HG02759 (cell line): ENCODE results near the gene CCL11.

ENCODE experiments used
- ATAC-seq: cut with Tn5 transposase; IDR thresholded peaks from one replicate; pipeline ENCODE4 v1.9.1; 2021; ENCODE audit warnings: mild to moderate bottlenecking, moderate library complexity; ENCODE audit not compliant: unreplicated experiment

Gene CCL11

GRCh38 chr17:34255841-34256240 lies 29.7 kb upstream of the CCL11 start:
- no peak for ATAC-seq

DNA sequence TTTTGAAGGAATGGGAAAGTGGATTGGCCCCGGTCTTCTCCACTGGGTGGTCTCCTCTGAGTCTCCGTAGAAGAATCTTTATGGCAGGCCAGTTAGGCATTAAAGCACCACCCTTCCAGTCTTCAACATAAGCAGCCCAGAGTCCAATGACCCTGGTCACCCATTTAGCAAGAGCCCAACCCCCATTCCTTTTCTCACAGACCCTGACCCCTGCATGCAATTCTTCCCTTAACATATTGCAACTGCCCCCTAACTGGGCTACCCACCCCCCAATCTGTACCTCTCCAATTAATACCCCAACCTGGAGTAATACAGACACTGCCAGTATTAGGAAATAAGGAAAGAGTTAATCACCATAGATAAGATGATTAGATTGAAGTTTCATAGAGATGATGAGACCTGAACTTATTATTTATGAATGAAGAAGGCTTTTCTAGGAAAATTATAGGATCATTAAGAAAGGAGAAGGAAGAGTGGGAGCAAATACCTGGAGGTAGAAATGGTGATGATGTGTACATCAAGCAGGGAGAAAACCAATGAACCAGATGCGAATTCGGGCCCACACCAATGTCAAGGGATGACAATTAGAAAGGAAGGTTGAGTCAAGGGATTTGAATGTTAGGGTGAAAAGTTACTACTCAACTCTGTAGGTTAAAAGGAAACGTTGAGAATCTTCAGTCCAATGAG lies 28.1 kb upstream of the CCL11 start:
- ATAC-seq: no peak

GRCh38 chr17:34257986-34258326 lies 27.6 kb upstream of the CCL11 start:
- no peak for ATAC-seq

DNA sequence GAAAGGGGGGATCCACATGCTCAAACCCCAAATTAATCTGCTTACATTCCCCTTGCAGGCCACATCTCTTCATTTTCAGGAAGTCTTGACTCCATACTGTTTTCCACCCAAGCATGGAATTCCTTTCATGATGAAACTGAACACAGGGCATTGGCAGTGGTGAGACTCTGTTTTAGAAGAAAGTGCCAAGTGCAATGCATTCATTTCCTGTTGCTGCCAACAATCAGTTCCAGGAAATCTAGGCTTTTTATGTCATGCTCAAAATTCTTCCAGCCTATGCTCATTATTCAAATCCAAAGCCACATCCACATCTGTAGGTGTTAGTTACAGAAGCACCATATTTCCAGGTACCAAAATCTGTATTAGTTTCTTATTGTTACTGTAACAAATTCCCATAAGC lies 26.4 kb upstream of the CCL11 start:
- ATAC-seq: no peak

GRCh38 chr17:34260861-34261260 lies 24.7 kb upstream of the CCL11 start:
- no peak for ATAC-seq

GRCh38 chr17:34261568-34262337 lies 23.8 kb upstream of the CCL11 start:
- ATAC-seq: no peak

GRCh38 chr17:34265711-34266110 lies 19.8 kb upstream of the CCL11 start:
- no peak for ATAC-seq

DNA sequence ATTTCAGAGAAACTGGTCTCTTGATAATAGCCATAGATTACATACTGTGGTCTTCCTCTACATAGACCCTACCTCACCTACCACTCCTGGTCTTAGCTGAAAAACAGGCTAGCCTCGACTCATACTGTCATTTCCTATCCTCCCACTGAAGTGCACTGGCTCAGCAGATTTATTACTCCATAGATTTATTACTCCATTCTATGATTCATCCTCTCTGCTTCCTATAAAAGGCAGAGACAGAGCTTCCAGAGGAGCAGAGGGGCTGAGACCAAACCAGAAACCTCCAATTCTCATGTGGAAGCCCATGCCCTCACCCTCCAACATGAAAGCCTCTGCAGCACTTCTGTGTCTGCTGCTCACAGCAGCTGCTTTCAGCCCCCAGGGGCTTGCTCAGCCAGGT lies 15.6 kb upstream of the CCL11 start, which contains the start of gene CCL7:
CCL7 (plus strand) TSS at position 253 of the 400 bp plus-strand sequence; CDS start at position 323, 70 bp downstream.
- no peak for ATAC-seq

- no peak for ATAC-seq
These were observed 9.7 kb upstream of the CCL11 start for GRCh38 chr17:34275881-34276280.

DNA sequence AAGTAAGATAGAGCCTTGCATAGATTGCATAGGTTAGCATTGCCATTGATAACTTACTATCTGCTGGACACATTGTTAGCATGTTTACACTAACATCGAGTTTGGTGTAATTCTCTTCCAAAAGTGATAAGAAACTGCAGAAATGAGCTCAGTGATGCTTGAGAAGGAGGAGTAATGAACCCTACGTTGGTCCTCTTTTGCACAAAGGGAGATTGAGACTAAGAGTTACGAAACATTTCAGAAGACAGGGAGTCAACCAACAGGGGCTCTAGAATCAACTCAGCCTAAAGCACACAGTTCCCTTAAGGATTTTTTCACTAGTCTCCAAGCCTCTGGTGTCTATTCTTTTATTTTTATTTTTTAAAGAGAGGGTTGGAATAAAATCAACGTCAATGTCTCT lies 8.7 kb upstream of the CCL11 start:
- no peak for ATAC-seq

DNA sequence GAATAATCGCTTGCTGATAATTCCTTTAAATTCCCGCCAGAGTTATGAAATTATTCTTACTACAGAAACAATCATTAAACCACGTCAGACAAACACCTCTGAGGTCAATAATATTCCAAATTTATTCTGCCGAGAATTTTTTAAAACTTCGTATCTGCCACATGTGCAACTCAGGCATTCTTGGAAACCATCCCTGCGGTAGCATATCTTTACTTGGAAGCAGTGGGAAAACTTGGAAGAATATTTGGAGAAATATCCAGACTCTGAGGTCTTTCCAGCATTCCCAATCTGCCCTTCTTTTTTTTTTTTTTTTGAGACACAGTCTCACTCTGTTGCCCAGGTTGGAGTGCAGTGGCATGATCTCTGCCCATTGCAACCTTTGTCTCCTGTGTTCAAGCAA lies 2.0 kb upstream of the CCL11 start:
- no peak for ATAC-seq

DNA sequence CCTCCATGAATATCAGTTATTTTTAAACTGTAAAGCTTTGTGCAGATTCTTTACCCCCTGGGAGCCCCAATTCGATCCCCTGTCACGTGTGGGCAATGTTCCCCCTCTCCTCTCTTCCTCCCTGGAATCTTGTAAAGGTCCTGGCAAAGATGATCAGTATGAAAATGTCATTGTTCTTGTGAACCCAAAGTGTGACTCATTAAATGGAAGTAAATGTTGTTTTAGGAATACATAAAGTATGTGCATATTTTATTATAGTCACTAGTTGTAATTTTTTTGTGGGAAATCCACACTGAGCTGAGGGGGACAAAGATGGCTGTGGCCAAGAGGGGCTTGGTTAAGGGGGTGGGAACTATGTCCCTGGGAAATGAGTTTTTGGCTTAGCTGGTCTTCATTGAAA lies 2.3 kb downstream of the CCL11 start:
- ATAC-seq: no peak

DNA sequence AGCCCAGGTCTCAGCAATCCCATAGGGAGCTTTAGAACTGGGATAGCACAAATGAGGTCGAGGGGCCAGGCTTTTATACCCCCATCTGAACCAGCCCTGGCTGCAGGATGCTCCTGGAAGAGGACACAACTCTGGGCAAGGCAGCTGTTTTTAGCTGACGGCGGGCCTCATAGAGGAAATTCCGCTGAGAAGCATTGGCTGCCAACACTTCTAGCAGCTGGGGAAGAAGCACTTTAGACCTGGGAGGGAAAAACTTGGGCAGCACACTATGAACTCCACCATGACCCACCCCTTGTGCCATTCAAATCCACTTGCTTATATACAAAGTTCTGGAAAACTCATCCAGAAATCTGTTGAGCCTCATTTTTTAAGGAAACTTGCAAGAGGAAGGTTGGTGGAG lies 5.0 kb downstream of the CCL11 start:
- no peak for ATAC-seq

- no peak for ATAC-seq
These were observed 6.3 kb downstream of the CCL11 start for GRCh38 chr17:34291721-34292348.

- ATAC-seq: no peak
These were observed 13.5 kb downstream of the CCL11 start for GRCh38 chr17:34299027-34299426.

- no peak for ATAC-seq
These were observed 14.5 kb downstream of the CCL11 start for GRCh38 chr17:34299956-34300577.

GRCh38 chr17:34300652-34301370 lies 15.3 kb downstream of the CCL11 start:
- ATAC-seq: no peak

DNA sequence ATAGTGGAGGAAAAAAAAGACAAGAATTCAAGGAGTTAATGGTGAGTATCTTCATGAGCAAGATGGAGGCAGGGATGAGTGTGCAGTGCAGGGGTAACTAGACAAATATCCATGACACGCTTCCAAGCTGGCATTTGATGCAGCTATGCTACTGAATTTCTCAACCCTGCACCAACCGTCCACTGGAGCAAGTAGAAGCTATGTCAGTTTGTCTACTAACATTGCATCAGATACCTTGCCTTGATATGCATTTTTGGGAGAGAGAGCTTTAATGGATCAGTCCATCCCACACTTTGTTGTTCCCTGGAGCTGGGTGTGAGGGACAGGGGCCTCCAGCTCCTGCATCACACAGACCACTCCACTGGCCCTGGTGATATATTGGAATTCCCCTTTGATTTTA lies 16.4 kb downstream of the CCL11 start:
- no peak for ATAC-seq

GRCh38 chr17:34302636-34303035 lies 17.1 kb downstream of the CCL11 start:
- ATAC-seq: no peak

GRCh38 chr17:34303606-34304005 lies 18.1 kb downstream of the CCL11 start:
- no peak for ATAC-seq

- no peak for ATAC-seq
These were observed 19.5 kb downstream of the CCL11 start for GRCh38 chr17:34305061-34305460.
